Endothelial cell of umbilical vein (primary cell): ENCODE measurements around the gene PCDH9.

Experiments
- CTCF ChIP-seq, 2 donors: IDR thresholded peaks; 1 replicate in 1 of 2; 2 replicates in 1 of 2; pipeline ENCODE4 v1.5.1; 2011; ENCODE audit warnings: low read length in 2 of 2, mild to moderate bottlenecking in 2 of 2, moderate library complexity in 2 of 2, control low read depth in 1 of 2, inconsistent platforms in 1 of 2, low read depth in 1 of 2; ENCODE audit not compliant: insufficient read depth in 1 of 2; ENCODE audit errors: extremely low read depth in 1 of 2
- EZH2 ChIP-seq: IDR thresholded peaks from 2 replicates; pipeline ENCODE4 v1.6.1; 2012; ENCODE audit warnings: borderline replicate concordance, low read depth, mild to moderate bottlenecking, moderate library complexity, low read length, inconsistent platforms; ENCODE audit not compliant: severe bottlenecking
- MAX ChIP-seq: IDR thresholded peaks from 2 replicates; pipeline ENCODE4 v1.6.1; 2011; ENCODE audit not compliant: insufficient read depth, insufficient read length
- MYC ChIP-seq: IDR thresholded peaks from one replicate; pipeline ENCODE4 v1.6.1; 2011; ENCODE audit warnings: mild to moderate bottlenecking, low read depth, low read length
- POLR2A ChIP-seq: IDR thresholded peaks from 2 replicates; pipeline ENCODE4 v1.6.1; 2012; ENCODE audit warnings: low read depth, mild to moderate bottlenecking, control low read depth, low read length
- POLR2AphosphoS5 ChIP-seq: IDR thresholded peaks from 2 replicates; pipeline ENCODE4 v1.6.1; 2012; ENCODE audit warnings: low read depth, mild to moderate bottlenecking, control low read depth, low read length, moderate library complexity; ENCODE audit not compliant: insufficient read depth

GRCh38 chr13:66377569-66377968 lies 852.6 kb downstream of the PCDH9 start:
- no peak for TF ChIP-seq MAX
- TF ChIP-seq POLR2A = no peak
- no peak for TF ChIP-seq EZH2
- TF ChIP-seq CTCF (IDR thresholded peaks at IDR 0.05; ENCODE audit: extremely low read depth in 1 of 2, insufficient read depth in 1 of 2, low read depth in 1 of 2, low read length in 2 of 2) = no peak
- no peak for TF ChIP-seq POLR2AphosphoS5
- no peak for TF ChIP-seq MYC
